Ovary (tissue), 3 donors: ENCODE results near the gene PLK1.

ENCODE experiments used
- CTCF ChIP-seq, 3 donors: fragments of 450-650 bp in 2 of 3; fragments of 200-600 bp in 1 of 3; IDR thresholded peaks; one replicate each; pipeline versions ENCODE4 v1.5.1 to v1.8.0; 2016 to 2022; ENCODE audit warnings: antibody characterized with exemption in 3 of 3, mild to moderate bottlenecking in 1 of 3
- EP300 ChIP-seq: sonication (generic); formaldehyde crosslinking; IDR thresholded peaks from one replicate; pipeline ENCODE4 v1.6.1; 2017; ENCODE audit warnings: antibody characterized with exemption
- donor health status: DM: no; HTN: no; CAD: no.

- TF ChIP-seq CTCF (IDR thresholded peaks at IDR 0.05) (no peak), EP300 (no peak)
Observed at GRCh38 chr16:23691483-23692189, 12.9 kb downstream of the PLK1 start.
